GM12878 (cell line): ENCODE measurements around the gene CFAP157.

Experiments
- BHLHE40 ChIP-seq, 2 experiments: fragments of 450-650 bp in 1 of 2; IDR thresholded peaks; 2 replicates each; pipeline ENCODE4 v1.6.1; 2011 to 2017; ENCODE audit warnings: low read depth in 2 of 2, borderline replicate concordance in 1 of 2, improper control_type of control experiment in 1 of 2, low read length in 1 of 2, mild to moderate bottlenecking in 1 of 2
- CEBPB ChIP-seq, 2 experiments: fragments of 150-350 bp in 1 of 2; IDR thresholded peaks; 2 replicates each; pipeline ENCODE4 v1.6.1; 2012 to 2014; ENCODE audit warnings: low read depth in 2 of 2, low read length in 2 of 2, borderline replicate concordance in 1 of 2, inconsistent platforms in 1 of 2
- CTCF ChIP-seq, 3 experiments: IDR thresholded peaks in 2 of 3; conservative IDR thresholded peaks in 1 of 3; 2 replicates each; pipeline ENCODE4 v1.5.1; 2011; ENCODE audit warnings: low read depth in 3 of 3, low read length in 3 of 3, mild to moderate bottlenecking in 3 of 3, control low read depth in 2 of 3, moderate library complexity in 2 of 3, inconsistent platforms in 1 of 3, mixed read lengths in 1 of 3; ENCODE audit not compliant: control insufficient read depth in 2 of 3, insufficient read depth in 1 of 3; ENCODE audit errors: extremely low read depth in 1 of 3
- ESRRA ChIP-seq: IDR thresholded peaks from 2 replicates; pipeline ENCODE4 v1.6.1; 2012; ENCODE audit warnings: mild to moderate bottlenecking, low read length, improper control_type of control experiment
- EZH2 ChIP-seq: IDR thresholded peaks from 2 replicates; pipeline ENCODE4 v1.6.1; 2012; ENCODE audit warnings: low read depth, mild to moderate bottlenecking, control low read depth, inconsistent platforms, low read length, borderline replicate concordance; ENCODE audit not compliant: control insufficient read depth
- MLLT1 ChIP-seq: fragments of 450-650 bp; IDR thresholded peaks from 2 replicates; pipeline ENCODE4 v1.6.1; 2016; ENCODE audit warnings: mild to moderate bottlenecking
- NRF1 ChIP-seq: conservative IDR thresholded peaks from 2 replicates; pipeline ENCODE4 v1.6.1; 2011; ENCODE audit warnings: mild to moderate bottlenecking, low read depth, low read length, improper control_type of control experiment
- RFX5 ChIP-seq: IDR thresholded peaks from 2 replicates; pipeline ENCODE4 v1.6.1; 2011; ENCODE audit warnings: low read depth, low read length, improper control_type of control experiment
- ZBTB11 ChIP-seq: fragments of 450-650 bp; formaldehyde crosslinking; IDR thresholded peaks from 2 replicates; pipeline ENCODE4 v1.5.0; 2022; ENCODE audit warnings: mild to moderate bottlenecking, missing genetic modification characterization

- TF ChIP-seq CEBPB (IDR thresholded peaks at IDR 0.05; ENCODE audit: borderline replicate concordance in 1 of 2, low read depth in 2 of 2, low read length in 2 of 2) (no peak), RFX5 (no peak), ESRRA (no peak), CTCF (IDR thresholded peaks at IDR 0.05 in 2 of 3, conservative IDR thresholded peaks at IDR 0.05 in 1 of 3; ENCODE audit: control insufficient read depth in 2 of 3, extremely low read depth in 1 of 3, insufficient read depth in 1 of 3, low read depth in 3 of 3, low read length in 3 of 3) (no peak), ZBTB11 (no peak), MLLT1 (no peak), EZH2 (no peak), BHLHE40 (IDR thresholded peaks at IDR 0.05; ENCODE audit: borderline replicate concordance in 1 of 2, low read depth in 2 of 2, low read length in 1 of 2) (no peak), NRF1 (no peak)
These were observed 20.1 kb downstream of the CFAP157 start for GRCh38 chr9:127726871-127727270.
